Ovary (tissue), 9 donors: ENCODE measurements around the gene SLIT3. TPM values are rescaled to one million over a fixed set of nuclear protein-coding genes. Genes with fewer than 3 reads are reported as not detected.

Experiments used
- DNase-seq, 5 donors: peaks; one replicate each; pipeline ENCODE4 v3.0.0-alpha.2; 2019 to 2020
- H3K27ac ChIP-seq, 2 donors: fragments of 200-600 bp; one replicate each; pipeline versions ENCODE4 v1.5.1 to v1.8.0; 2019 to 2022
- H3K27me3 ChIP-seq: fragments of 200-600 bp; one replicate; pipeline ENCODE4 v1.8.0; 2022
- H3K36me3 ChIP-seq: fragments of 200-600 bp; sonication (generic); one replicate; pipeline ENCODE4 v1.5.1; 2019
- H3K4me1 ChIP-seq: one replicate; pipeline ENCODE4 v1.8.1; 2013; ENCODE audit warnings: mild to moderate bottlenecking, moderate library complexity; ENCODE audit not compliant: insufficient read depth
- H3K4me3 ChIP-seq: fragments of 200-600 bp; sonication (generic); one replicate; pipeline ENCODE4 v1.5.1; 2017
- H3K9me3 ChIP-seq, 2 donors: fragments of 200-600 bp in 1 of 2; sonication (generic) in 1 of 2; one replicate each; pipeline versions ENCODE4 v1.5.1 to v1.8.1; 2013 to 2019; ENCODE audit warnings: mild to moderate bottlenecking in 1 of 2, moderate library complexity in 1 of 2
- CTCF ChIP-seq, 3 donors: fragments of 450-650 bp in 2 of 3; fragments of 200-600 bp in 1 of 3; IDR thresholded peaks; one replicate each; pipeline versions ENCODE4 v1.5.1 to v1.8.0; 2016 to 2022; ENCODE audit warnings: antibody characterized with exemption in 3 of 3, mild to moderate bottlenecking in 1 of 3
- EP300 ChIP-seq: sonication (generic); formaldehyde crosslinking; IDR thresholded peaks from one replicate; pipeline ENCODE4 v1.6.1; 2017; ENCODE audit warnings: antibody characterized with exemption
- POLR2A ChIP-seq: fragments of 450-650 bp; IDR thresholded peaks from one replicate; pipeline ENCODE4 v1.6.1; 2017; ENCODE audit warnings: antibody characterized with exemption, mild to moderate bottlenecking, moderate library complexity
- WGBS, 3 donors: extraction: QIAGEN DNeasy Blood & Tissue Kit in 1 of 3; methylation state at CpG; one replicate each; pipeline versions ENCODE4 v1.1.5 to v1.1.7; 2013 to 2017; 5-methylcytosine and 5-hydroxymethylcytosine counted together
- intact Hi-C, 4 donors: fragments of 100-400 bp; cut with DNase I; formaldehyde crosslinking; loops; one replicate each; pipeline versions ENCODE4 v1.11.0 to v1.15.1; 2022 to 2023
- polyA plus RNA-seq, 2 donors: library from polyadenylated mRNA; stranded (reverse); fragments of 200-250 nt in 1 of 2; fragments of 350-450 nt in 1 of 2; fragmentation: Illumina TruSeq in 1 of 2; extraction: RNeasy Lipid Tissue Mini Kit (QIAGEN cat#74804) in 1 of 2; gene quantifications; one replicate each; pipeline ENCODE4 v1.2.3, GENCODE V29; 2013 to 2014
- total RNA-seq, 7 donors: library from RNA; depleted of rRNA in 2 of 7; stranded (reverse); fragments of >200 nt in 2 of 7; fragmentation: NEBNext Ultra II Directional in 3 of 7; extraction: Animal tissue kit (Norgen Biotek cat#: 25700) in 3 of 7; gene quantifications; one replicate each; pipeline versions ENCODE4 v1.1.0 to v1.2.4, GENCODE V29; 2016 to 2023
- donor health status: DM: no; HTN: no; CAD: no; lungs with moderate emphysema.
- donor health status: DM: no; HTN: no; CAD: no.
- donor health status: Bipolar disorder and iron deficiency.
- donor health status: DM: yes; HTN: yes; CAD: no.
- donor health status: DM: no; HTN: no; CAD: no.
- donor health status: DM: yes; HTN: yes; CAD: no.

SLIT3 gene
- total and polyA plus RNA-seq, 9 donors, result 10.3 to 106 (median 24.4) TPM

GRCh38 chr5:168859471-168859870 is 441.5 kb downstream of the SLIT3 start:
- Histone ChIP-seq H3K27me3 (no peaks in the 10 kb centered on the region), H3K4me1 (no peaks in the 10 kb centered on the region), H3K36me3 (no peaks in the 10 kb centered on the region), H3K4me3 (no peak overlapping the region), H3K27ac (no peak overlapping the region), H3K9me3 (no peaks in the 10 kb centered on the region)
- no peak for TF ChIP-seq POLR2A
- no peak for TF ChIP-seq EP300
- no peak for TF ChIP-seq CTCF (IDR thresholded peaks at IDR 0.05)
- intact Hi-C loops, result no loop called here
- 71 to 82% (median 82%) methylated on average over 4 of the region's 4 CpGs for WGBS, 3 donors
- DNase-seq, result no peak

- no peak for TF ChIP-seq EP300
- TF ChIP-seq CTCF (IDR thresholded peaks at IDR 0.05), result no peak
- TF ChIP-seq POLR2A, result no peak
- Histone ChIP-seq H3K27ac (no peak overlapping the region), H3K36me3 (no peaks in the 10 kb centered on the region), H3K9me3 (no peaks in the 10 kb centered on the region), H3K4me3 (no peak overlapping the region), H3K4me1 (no peaks in the 10 kb centered on the region), H3K27me3 (no peaks in the 10 kb centered on the region)
- 79 to 90% (median 80%) methylated on average over 6 of the region's 6 CpGs for WGBS, 3 donors
- intact Hi-C loops, result no loop called here
- DNase-seq, result no peak
Measured at GRCh38 chr5:168858994-168859393, 441.9 kb downstream of the SLIT3 start.

- TF ChIP-seq EP300 (no peak), CTCF (IDR thresholded peaks at IDR 0.05) (no peak), POLR2A (no peak)
- no peak for DNase-seq
- Histone ChIP-seq H3K4me3 (no peak overlapping the region), H3K27me3 (no peaks in the 10 kb centered on the region), H3K27ac (no peak overlapping the region), H3K36me3 (no peaks in the 10 kb centered on the region), H3K4me1 (no peaks in the 10 kb centered on the region), H3K9me3 (no peaks in the 10 kb centered on the region)
- intact Hi-C loops, result no loop called here
- 81 to 88% (median 87%) methylated on average over 4 of the region's 4 CpGs for WGBS, 3 donors
Measured at GRCh38 chr5:168858371-168858770, 442.6 kb downstream of the SLIT3 start.

GRCh38 chr5:168853972-168854371 is 447.0 kb downstream of the SLIT3 start:
- H3K36me3 ChIP-seq, result no peaks in the 10 kb centered on the region
- intact Hi-C loops, result no loop called here
- no peaks in the 10 kb centered on the region for H3K27me3 ChIP-seq
- no peaks in the 10 kb centered on the region for H3K4me1 ChIP-seq
- no peak overlapping the region for H3K27ac ChIP-seq
- 81 to 97% (median 82%) methylated on average over 5 of the region's 5 CpGs for WGBS, 3 donors
- no peaks in the 10 kb centered on the region for H3K9me3 ChIP-seq
- no peak for DNase-seq
- H3K4me3 ChIP-seq, result no peak overlapping the region
- TF ChIP-seq EP300, result no peak
- TF ChIP-seq POLR2A, result no peak

GRCh38 chr5:168852329-168852728 is 448.6 kb downstream of the SLIT3 start:
- H3K27me3 ChIP-seq, result no peaks in the 10 kb centered on the region
- DNase-seq, result no peak
- TF ChIP-seq CTCF (IDR thresholded peaks at IDR 0.05), result no peak
- WGBS, 3 donors, result 51 to 62% (median 59%) methylated on average over 4 of the region's 4 CpGs
- H3K27ac ChIP-seq, result no peak overlapping the region
- H3K36me3 ChIP-seq, result no peaks in the 10 kb centered on the region
- H3K4me3 ChIP-seq, result no peak overlapping the region
- intact Hi-C loops, result no loop called here
- H3K9me3 ChIP-seq, result no peaks in the 10 kb centered on the region
- H3K4me1 ChIP-seq, result no peaks in the 10 kb centered on the region
